Left hindlimb (tissue), 1 donor: ENCODE results near the gene PLPP4.

Experiments used
- DNase-seq: peaks from one replicate; pipeline ENCODE4 v3.0.0-alpha.2; 2018

The PLPP4 gene

DNA sequence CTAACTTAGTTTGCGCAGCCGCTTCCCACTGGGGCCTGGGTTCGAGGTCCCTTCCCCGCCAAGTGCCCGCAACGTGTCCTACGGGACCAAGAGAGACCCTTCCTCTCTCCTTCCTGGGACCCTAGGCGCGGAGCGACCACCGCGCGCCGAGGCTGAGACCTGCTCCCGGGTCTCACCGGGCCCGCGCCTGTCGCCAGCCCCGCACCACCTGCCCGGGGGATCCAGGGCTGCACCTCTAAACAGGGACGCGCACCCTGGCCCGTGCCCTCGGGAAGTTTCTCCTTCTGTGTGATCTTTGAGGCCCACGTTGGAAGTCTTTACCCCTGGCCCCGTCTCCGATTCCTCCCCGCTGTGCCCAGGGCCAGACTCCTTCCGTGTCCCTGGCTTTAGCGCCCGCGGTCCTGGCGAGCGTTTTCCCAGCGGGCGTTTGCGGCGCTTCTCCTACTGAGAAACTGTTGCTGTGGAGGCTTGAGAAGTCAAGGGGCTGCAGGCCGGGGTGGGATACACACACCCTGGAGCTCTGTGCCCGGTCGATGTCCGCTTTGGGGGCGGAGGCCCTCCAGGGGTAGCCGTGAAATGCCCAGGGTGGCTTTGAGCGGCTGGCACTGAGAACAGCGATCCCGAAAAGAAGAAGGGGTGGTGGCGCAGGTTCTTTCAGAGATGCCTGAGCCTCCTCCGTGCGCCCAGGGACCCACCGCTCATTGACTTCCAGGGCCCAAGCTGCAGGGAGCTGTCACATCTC, 575 bp downstream of the PLPP4 start:
- DNase-seq: no peak

- DNase-seq: no peak
Measured at GRCh38 chr10:120458432-120458831, 1.4 kb downstream of the PLPP4 start.

DNA sequence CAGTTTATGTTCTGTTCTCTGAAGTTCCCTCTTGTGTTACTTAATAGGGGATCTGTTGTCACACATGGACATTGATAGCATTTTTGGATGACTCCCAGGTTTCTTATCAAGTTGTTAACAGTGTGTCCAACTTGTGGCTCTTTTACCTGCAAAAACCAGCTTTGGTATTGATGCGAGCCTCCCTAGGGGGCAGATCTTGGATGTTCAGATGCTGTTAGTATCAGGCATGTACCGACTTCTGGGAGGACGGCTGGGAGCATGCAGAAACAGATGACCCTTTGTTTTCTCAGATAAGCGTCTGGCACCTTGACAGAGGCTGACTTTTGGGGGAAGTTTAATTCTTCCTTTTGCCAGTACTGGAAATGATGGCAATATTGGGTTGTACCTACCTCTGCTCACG, 2.2 kb downstream of the PLPP4 start:
- DNase-seq: no peak

GRCh38 chr10:120460186-120460585, 3.2 kb downstream of the PLPP4 start:
- DNase-seq: no peak

- DNase-seq: no peak
Measured at GRCh38 chr10:120460776-120461175, 3.7 kb downstream of the PLPP4 start.

- no peak for DNase-seq
Measured at GRCh38 chr10:120462018-120462682, 5.1 kb downstream of the PLPP4 start.

GRCh38 chr10:120465138-120465537, 8.1 kb downstream of the PLPP4 start:
- no peak for DNase-seq

GRCh38 chr10:120466006-120466405, 9.0 kb downstream of the PLPP4 start:
- DNase-seq: no peak

DNA sequence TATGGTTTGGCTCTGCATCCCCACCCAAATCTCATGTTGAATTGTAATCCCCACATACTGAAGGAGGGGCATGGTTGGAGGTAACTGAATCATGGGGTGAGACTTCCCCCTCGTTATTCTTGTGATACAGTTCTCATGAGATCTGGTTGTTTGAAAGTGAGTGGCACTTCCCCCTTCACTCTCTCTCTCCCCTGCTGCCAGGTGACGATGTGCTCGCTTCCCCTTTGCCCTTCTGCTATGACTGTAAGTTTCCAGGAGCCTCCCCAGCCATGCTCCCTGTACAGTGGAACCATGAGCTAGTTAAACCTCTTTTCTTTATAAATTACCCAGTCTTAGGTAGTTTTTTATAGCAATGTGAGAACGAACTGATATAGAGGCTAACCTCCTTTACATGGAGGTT, 16.6 kb downstream of the PLPP4 start:
- no peak for DNase-seq

- DNase-seq: no peak
Measured at GRCh38 chr10:120474956-120475355, 17.9 kb downstream of the PLPP4 start.

DNA sequence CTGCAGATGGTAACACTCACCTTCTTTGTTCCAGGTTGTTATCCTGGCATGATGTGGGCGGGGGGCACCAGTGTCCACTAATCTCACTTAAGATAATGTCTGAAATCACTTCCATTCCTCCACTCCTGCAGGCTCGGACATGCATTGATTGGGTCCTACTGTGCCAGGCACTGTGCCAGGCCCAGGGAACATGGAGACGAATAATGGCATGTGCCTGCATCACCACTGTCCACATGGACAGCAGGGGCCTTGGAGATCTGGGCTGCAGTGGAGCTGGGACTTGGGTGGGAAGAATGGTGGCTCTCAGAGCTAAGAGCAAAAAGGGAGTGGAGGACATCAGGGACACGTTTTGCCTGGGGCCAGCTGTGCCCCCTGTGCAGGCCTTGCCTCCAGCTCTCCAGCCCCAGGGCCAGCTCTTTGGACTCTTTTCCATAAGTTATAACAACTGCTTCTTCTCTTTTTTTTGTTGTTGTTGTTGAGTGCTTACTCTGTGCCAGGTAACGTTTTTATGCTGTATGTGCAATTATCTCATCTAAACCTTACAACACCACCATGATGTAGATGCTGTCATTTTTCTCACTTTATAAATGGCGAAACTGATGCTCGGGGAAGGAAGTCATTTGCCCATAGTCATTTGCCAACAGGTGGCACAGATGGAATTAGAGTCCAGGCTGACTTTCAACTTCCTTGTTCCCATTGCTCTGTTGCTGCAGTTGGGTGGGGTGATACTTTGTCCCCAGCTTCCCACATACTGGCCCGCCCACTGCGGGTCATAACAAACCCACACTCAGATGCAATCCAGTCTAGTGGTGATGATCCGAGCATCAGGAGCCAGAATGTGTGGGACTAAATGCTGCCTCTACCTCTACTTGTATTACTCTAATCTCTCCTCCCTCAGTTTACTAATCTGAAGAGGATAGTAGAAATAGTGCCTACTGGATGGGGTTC, 19.1 kb downstream of the PLPP4 start:
- DNase-seq: no peak

DNA sequence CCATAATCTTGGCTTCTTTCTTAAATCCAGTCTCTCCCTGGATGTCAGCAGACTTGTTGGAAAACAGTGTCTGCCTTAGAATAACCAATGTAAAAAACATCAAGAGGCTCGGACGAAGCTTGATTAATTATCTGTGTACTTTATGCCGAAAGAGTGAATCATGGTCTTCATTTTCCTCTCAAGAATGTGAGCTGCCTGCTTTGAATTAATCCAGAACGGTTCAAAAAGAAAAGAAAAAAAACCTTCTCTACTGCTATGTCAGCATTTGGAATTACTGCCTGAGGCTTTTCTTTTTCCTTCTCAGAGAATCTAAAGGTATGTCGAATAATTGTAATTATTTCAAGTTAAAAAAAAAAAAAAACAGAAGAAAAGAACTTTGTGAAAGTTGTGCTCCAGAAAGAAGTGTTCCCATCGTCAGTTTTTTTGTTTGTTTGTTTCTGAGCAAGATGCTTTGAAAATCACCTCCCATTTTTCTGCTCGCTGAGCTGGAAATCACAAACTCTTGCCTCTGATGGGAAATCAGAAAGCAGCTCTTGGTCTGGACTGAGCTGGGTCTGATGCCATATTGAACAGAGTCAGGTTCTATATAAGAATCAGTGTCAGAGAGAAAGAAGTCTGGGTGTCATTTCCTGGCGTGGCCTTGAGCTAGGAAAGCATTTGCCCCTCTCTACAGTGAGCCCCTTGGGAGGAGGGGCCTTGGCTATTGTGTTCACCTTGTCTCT, 20.2 kb downstream of the PLPP4 start:
- no peak for DNase-seq

DNA sequence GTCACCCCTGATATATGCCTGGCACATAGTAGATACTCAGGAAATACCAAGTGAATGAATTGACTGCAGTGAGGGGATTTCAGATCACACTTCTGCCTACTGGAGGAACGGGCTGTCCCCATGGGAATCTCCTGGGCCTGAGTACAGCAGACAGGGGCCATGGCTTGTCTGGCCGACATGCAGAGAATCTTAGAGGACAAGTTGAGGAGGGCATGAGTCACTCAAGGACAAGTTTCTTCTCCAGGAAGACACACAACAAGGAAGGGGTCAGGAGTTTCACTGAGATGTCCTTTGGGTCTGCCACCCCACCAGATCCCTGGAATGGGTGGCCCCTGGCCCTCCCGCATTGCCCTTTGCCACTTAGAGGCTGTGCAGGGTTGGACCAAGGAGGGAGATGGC, 20.7 kb downstream of the PLPP4 start:
- DNase-seq: no peak

GRCh38 chr10:120478386-120478785, 21.4 kb downstream of the PLPP4 start:
- DNase-seq: no peak

DNA sequence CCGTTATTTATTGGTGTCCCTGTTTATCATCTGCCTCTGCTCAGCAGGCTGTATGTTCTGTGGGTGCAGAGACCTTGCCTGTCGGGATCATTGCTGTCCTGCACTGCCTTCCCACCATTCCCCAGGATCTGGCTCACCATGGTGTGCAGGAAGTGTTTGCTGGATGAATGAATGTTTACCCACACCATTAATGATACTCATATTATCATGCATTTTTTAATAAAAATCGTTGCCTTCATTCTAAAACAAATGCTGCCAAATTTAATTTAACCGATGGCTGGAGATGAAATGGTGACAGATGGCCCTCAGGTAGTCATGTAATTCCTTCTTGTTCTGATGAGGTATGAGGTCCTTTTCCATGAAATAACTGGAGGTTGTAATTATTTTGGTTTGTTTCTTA, 22.5 kb downstream of the PLPP4 start:
- no peak for DNase-seq

GRCh38 chr10:120480065-120480600, 23.1 kb downstream of the PLPP4 start:
- no peak for DNase-seq

DNA sequence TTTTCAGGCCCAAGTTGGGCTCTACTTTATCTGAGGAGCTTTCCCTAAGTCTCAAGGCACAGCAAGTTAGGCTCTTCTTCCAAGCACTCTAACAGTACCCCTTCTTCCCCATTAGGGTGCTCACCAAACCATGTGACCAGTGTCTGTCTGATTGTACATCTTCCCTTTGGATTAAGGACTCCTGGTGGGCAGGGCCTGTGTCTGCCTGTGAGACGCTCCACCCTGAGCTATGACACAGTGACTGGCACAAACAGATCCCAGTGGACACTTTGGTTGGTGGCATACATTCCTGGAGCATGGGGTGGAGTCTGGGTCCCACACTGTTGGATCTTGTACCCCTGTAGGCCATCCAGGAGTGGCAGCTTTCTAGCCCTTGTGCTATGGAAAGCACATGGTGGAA, 23.8 kb downstream of the PLPP4 start:
- no peak for DNase-seq

- no peak for DNase-seq
Measured at GRCh38 chr10:120483006-120483405, 26.0 kb downstream of the PLPP4 start.

GRCh38 chr10:120483651-120484301, 26.7 kb downstream of the PLPP4 start:
- DNase-seq: no peak

DNA sequence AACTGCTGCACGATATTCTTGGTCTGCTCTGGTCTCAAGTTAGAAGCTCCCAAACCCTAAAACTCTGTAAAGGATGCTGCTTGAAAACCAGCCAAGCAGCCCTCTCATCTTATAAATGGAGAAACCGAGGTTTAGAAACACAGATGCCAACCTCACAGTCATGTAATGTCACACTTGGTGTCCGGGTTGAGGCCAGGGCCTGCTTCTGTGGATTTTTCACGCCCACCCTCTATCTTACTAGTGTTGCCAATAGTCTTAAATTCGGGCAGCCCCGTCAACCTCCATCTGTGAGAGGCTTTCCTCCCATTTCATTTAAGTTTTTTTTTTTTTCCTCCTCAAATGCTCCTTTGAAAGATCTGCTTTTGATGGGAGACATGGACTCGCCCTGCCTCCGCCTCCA, 28.9 kb downstream of the PLPP4 start:
- DNase-seq: no peak

DNA sequence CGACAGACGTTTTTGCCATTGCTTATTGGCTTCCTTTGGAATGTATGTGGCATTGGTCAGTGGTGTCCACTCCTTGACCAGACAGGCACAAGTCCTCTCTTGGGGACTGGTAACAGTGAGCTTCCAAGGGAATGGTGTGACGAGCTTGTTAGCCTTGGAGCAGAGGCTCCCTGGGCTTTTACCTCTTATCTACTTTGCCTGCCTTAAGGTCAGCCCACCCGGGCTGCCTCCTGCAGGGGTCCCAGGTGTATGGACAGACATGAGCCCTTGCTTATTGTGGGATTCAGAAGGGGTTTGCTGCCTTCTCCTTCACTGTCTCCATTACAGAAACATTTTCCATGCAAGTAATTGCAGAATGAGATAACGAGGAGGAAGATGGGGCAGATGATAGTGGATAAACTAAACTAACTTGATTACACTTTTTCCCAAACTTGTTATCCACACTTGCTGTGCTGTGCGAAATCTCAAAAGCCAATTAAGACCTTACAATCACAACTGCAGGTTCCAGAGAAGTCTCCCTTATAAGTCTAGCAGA, 29.7 kb downstream of the PLPP4 start:
- no peak for DNase-seq

DNA sequence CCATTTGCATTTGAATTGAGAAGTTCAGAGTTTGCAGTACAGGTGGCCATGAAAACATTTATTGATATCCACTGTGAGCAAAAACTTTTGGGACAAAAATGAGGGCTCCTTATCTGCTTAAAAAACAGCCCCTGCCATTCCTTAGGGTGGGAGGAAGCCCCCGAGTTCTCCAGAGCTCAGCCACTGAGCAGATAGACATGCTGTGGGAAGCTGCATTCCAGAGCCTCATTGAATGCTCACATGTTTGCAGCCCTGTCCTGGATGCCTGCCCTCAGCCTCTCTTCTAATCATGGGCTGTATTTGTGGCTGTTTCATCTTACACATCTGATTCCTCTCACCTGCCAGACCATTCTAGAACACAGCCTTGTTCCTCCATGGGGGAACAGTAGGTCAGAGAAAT, 33.3 kb downstream of the PLPP4 start:
- DNase-seq: no peak
